Activated B cell treated with CpG ODN at 0.5 μM for 24 hours (primary cell): ENCODE results near the gene BST2. TPM values are rescaled to one million over a fixed set of nuclear protein-coding genes. Genes with fewer than 3 reads are reported as not detected.

Source experiments
- ATAC-seq: fragments of 200-7000 bp; cut with Tn5 transposase; one replicate; pipeline ENCODE4 v1.10.0; 2021; ENCODE audit warnings: low read depth, mild to moderate bottlenecking, moderate library complexity
- CTCF ChIA-PET: fragments of 350-600 bp; sonication (Branson Sonifier 250); formaldehyde crosslinking; loops from one replicate; lab custom pipeline; 2021; ENCODE audit warnings: antibody characterized with exemption; lab: Charles Lee
- POLR2A ChIA-PET: fragments of 350-600 bp; sonication (Branson Sonifier 250); formaldehyde crosslinking; loops from one replicate; lab custom pipeline; 2021; ENCODE audit warnings: antibody characterized with exemption; lab: Charles Lee
- DNase-seq: peaks from one replicate; pipeline ENCODE4 v3.0.0; 2022
- H3K27ac Mint-ChIP-seq: one replicate; pipeline ENCODE4 v1.8.0; 2020; ENCODE audit warnings: mixed read lengths
- H3K27me3 Mint-ChIP-seq: one replicate; pipeline ENCODE4 v1.8.0; 2021; ENCODE audit warnings: mixed read lengths
- H3K36me3 Mint-ChIP-seq: one replicate; pipeline ENCODE4 v1.8.0; 2021; ENCODE audit warnings: low read depth, mixed read lengths
- H3K4me1 Mint-ChIP-seq: one replicate; pipeline ENCODE4 v1.8.0; 2021; ENCODE audit warnings: mixed read lengths
- H3K4me3 Mint-ChIP-seq: one replicate; pipeline ENCODE4 v1.8.0; 2020; ENCODE audit warnings: mild to moderate bottlenecking, mixed read lengths
- H3K9me3 Mint-ChIP-seq: one replicate; pipeline ENCODE4 v1.8.0; 2020; ENCODE audit warnings: mixed read lengths
- intact Hi-C: fragments of 100-400 bp; cut with micrococcal nuclease; formaldehyde crosslinking; loops from one replicate; pipeline ENCODE4 v1.15.1; 2024
- total RNA-seq: library from RNA; stranded (reverse); gene quantifications from 2 replicates; pipeline ENCODE4 v1.2.3, GENCODE V29; 2022
- TF ChIP-seq, protein P1 (sequence below): fragments of 200-600 bp; IDR thresholded peaks from one replicate; pipeline ENCODE4 v1.8.0; 2022; ENCODE audit warnings: antibody characterized with exemption, mild to moderate bottlenecking

BST2 gene
- total RNA-seq, 1 donor from 2014 or later, result 121 TPM

DNA sequence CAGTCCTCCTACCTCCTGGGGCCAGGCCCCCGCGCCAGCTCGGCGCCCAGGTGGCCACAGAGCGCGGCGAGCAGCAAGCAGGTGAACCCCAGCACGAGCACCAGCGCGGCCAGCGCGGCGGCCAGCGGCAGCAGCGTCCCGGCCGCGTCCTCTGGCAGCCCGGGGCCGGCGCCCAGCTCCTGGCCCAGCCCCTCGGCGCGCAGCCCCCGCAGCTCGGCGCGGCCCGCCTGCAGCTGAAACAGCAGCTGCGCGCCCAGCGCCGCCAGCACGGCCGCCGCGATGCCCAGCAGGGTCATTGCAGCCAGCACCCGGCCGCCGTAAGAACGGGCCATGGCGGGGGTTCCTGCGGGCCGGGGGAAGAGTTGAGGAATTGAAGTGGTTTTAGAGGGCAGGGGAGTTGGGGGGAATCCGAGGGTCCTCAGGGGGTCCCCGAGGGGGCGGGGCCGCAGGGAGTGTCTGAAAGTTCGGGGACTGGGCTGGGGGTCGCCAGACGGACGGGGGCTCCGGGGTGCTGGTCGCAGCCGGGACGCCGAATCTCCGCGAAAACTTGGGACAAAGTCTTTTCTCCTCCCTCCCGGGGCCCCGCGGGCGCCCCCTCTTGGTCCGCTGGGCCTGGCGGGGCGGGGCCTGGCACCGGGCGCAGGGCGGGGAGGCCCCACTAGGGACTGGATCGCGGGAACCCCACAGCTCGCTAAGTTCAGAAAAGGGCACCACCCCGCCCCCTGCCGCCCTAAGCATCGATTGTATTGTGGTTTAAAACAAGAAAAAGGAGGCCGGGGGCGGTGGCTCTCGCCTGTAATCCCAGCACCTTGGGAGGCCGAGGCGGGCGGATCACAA, 42.9 kb upstream of the BST2 start, which contains the start of gene TMEM221:
TSS of gene TMEM221 (minus strand) at position 538 of the 837 bp plus-strand sequence. CDS start at position 332, 206 bp downstream.
- CTCF ChIA-PET, result interaction anchor here (1.2 kb wide), 1 partner anchor 59 kb away, joined by 4 read pairs; no protein-coding TSS in a partner anchor

DNA sequence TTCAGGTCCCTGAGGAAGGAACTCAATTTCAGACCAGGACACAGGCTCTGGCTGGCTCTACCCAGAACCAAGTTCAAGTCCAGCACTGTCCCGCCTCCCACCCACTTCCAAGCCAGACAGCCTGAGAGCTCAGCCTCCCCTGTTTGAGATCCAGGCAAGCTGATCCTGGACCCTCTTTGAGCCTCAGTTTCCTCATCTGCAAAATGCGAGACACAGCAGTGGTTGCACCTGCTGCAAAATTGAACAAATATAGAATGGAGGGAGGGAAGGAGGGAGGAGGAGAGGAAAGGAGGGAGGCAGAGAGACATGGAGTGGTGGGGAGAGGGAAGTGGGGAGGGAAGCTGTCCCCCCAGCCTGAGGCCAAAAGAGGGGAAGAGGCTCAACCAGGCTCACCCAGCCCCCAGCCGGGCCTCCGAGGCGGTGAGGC, 42.3 kb upstream of the BST2 start:
- Mint-ChIP-seq H3K27ac (no peak overlapping the region), H3K9me3 (no peaks in the 10 kb centered on the region), H3K4me1 (peaks cover 9% of the 10 kb centered on the region), H3K4me3 (peak overlapping the region; percentile 19), H3K27me3 (peaks cover 21% of the 10 kb centered on the region), H3K36me3 (no peaks in the 10 kb centered on the region)
- DNase-seq, result no peak
- intact Hi-C loops, result loop anchor here (5.0 kb wide), 1 partner anchor 40 kb away; the partner anchor contains the start of gene BST2
- ATAC-seq, result no peak
- ChIA-PET POLR2A (interaction anchor here (0.7 kb wide), 1 partner anchor 10 kb away, joined by 5 read pairs; no protein-coding TSS in a partner anchor), CTCF (no interaction called here)
- TF ChIP-seq, protein P1, sequence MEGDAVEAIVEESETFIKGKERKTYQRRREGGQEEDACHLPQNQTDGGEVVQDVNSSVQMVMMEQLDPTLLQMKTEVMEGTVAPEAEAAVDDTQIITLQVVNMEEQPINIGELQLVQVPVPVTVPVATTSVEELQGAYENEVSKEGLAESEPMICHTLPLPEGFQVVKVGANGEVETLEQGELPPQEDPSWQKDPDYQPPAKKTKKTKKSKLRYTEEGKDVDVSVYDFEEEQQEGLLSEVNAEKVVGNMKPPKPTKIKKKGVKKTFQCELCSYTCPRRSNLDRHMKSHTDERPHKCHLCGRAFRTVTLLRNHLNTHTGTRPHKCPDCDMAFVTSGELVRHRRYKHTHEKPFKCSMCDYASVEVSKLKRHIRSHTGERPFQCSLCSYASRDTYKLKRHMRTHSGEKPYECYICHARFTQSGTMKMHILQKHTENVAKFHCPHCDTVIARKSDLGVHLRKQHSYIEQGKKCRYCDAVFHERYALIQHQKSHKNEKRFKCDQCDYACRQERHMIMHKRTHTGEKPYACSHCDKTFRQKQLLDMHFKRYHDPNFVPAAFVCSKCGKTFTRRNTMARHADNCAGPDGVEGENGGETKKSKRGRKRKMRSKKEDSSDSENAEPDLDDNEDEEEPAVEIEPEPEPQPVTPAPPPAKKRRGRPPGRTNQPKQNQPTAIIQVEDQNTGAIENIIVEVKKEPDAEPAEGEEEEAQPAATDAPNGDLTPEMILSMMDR, result no peak

More for the DNA sequence above, 42.9 kb upstream of the BST2 start, which contains the start of gene TMEM221:
- Mint-ChIP-seq H3K27me3 (peaks cover 24% of the 10 kb centered on the region), H3K27ac (no peak within 1 kb of the TSS), H3K4me1 (peaks cover 10% of the 10 kb centered on the region), H3K36me3 (no peaks in the 10 kb centered on the region), H3K9me3 (no peaks in the 10 kb centered on the region), H3K4me3 (peak within 1 kb of the TSS; percentile 19)
- TF ChIP-seq, protein P1, result no peak
- POLR2A ChIA-PET, result interaction anchor here (0.5 to 1.6 kb wide), 3 partner anchors 10 to 43 kb away, joined by 3 to 9 read pairs (median 5); partner anchors contain the start of gene BST2
- peak; percentile 86 for ATAC-seq
- peak; percentile 49 for DNase-seq
- intact Hi-C loops, result loop anchor here (5.0 kb wide), 1 partner anchor 41 kb away; the partner anchor contains the start of gene BST2

DNA sequence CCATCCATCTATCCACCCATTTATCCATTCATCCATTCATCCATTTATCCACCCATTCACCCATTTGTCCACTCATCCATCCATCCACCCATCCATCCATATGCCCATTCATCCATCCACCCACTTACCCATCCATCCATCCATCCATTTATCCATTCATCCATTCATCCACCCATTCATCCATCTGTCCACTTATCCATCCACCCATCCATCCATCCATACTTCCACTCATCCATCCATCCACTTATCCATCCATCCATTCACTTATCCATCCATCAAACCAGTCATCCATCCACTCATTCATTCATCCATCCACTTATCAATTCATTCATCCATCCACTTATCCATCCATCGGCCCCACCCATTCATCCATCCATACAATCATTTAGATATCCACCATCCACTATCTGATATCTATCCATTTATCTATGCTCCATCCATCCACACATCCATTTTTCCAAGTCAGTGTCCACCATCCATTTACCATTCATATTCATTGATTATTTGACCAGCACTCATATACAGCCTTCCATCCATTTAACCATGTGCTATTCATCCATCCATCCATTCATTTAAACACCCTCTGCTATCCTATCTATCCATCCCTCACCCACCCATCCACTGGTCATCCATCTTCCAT, 40.2 kb upstream of the BST2 start:
- TF ChIP-seq, protein P1, result no peak
- no peak for ATAC-seq

DNA sequence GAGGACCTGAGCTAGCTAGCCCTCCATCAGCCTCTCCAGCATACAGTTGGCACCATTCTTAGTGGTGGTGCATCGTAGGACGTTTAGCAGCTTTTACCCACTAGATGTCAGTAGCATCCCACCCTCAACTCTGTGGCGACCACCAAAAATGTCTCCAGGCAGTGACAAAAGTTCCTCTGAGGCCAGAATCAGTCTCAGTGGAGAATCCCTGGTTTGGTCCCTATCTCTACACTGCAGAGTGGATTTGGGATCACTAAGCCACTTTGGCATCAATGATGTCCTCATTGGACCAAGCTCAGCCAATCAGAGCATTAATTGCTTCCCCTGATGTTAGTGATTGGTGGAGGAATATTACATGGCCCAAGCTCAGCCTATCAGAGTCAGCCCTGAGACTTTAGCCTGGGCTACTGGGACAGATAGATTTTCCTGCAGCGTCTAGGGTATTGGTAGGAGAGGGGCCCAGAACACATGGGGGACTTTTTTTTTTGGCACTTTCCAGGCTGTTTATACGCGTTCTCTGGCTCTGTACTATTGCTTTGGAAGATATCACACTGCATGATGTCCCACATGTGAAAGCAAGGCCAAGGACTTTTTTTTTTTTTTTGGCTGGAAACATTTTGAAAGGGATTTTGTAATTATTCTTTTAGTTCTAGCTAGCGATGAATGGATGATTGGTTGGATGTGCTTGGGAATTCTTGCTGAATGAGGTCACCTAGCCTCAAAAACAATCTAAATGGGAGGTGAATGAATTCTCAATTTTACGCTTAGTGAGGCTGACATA, 36.0 kb upstream of the BST2 start:
- TF ChIP-seq, protein P1, result no peak
- no peaks in the 10 kb centered on the region for H3K36me3 Mint-ChIP-seq
- CTCF ChIA-PET, result interaction anchor here (0.8 to 1.3 kb wide), 5 partner anchors 25 to 164 kb away, joined by 3 to 6 read pairs (median 3); no protein-coding TSS in a partner anchor
- POLR2A ChIA-PET, result interaction anchor here (0.7 to 0.9 kb wide), 4 partner anchors 22 to 165 kb away, joined by 3 to 4 read pairs (median 4); partner anchors contain the start of gene BST2
- H3K9me3 Mint-ChIP-seq, result no peaks in the 10 kb centered on the region
- no peak overlapping the region for H3K27ac Mint-ChIP-seq
- intact Hi-C loops, result no loop called here
- ATAC-seq (peak; percentile 52), DNase-seq (no peak)
- no peaks in the 10 kb centered on the region for H3K4me1 Mint-ChIP-seq
- H3K4me3 Mint-ChIP-seq, result no peak overlapping the region
- H3K27me3 Mint-ChIP-seq, result no peaks in the 10 kb centered on the region

More for the DNA sequence above, 40.2 kb upstream of the BST2 start:
- intact Hi-C loops, result loop anchor here (5.0 kb wide), 1 partner anchor 38 kb away; the partner anchor contains the start of gene BST2
- DNase-seq, result no peak
- ChIA-PET CTCF (no interaction called here), POLR2A (no interaction called here)
- Mint-ChIP-seq H3K27me3 (peaks cover 15% of the 10 kb centered on the region), H3K4me3 (no peak overlapping the region), H3K36me3 (no peaks in the 10 kb centered on the region), H3K27ac (no peak overlapping the region), H3K9me3 (no peaks in the 10 kb centered on the region), H3K4me1 (peaks cover 9% of the 10 kb centered on the region)
